NT2/D1 (cell line): Measurements from ENCODE around the gene IGFALS.

Experiments used
- SUZ12 ChIP-seq: IDR thresholded peaks from 2 replicates; pipeline ENCODE4 v1.6.1; 2011; ENCODE audit not compliant: insufficient read length, insufficient read depth; ENCODE audit errors: extremely low read depth
- YY1 ChIP-seq: IDR thresholded peaks from 2 replicates; pipeline ENCODE4 v1.6.1; 2011; ENCODE audit not compliant: insufficient read length, insufficient read depth
- ZNF274 ChIP-seq: IDR thresholded peaks from 2 replicates; pipeline ENCODE4 v1.6.1; 2011; ENCODE audit warnings: mild to moderate bottlenecking, low read depth, low read length

DNA sequence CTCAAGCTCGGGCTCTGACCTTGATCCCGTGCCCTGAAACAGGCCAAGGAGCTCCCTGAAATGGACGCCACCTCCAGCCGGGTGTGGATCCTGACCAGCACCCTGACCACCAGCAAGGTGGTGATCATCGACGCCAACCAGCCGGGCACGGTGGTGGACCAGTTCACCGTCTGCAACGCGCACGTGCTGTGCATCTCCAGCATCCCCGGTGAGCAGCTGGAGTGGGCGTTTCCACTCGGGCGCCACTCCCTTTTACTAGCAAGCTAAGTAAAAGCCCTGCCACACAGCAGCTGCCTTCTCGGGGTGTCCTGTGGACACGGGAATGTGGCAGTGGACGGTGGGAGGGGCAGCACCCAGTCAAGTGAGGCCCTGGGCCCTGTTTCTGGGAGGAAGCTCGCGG, 28.5 kb downstream of the IGFALS start:
- TF ChIP-seq ZNF274: no peak
- TF ChIP-seq YY1: no peak
- no peak for TF ChIP-seq SUZ12
